NCI-H146 treated with DMSO at 0.1 percent for 48 hours (cell line): ENCODE results near the gene VEZT.

Source experiments
- DNase-seq: peaks from one replicate; lab custom pipeline; 2025; ENCODE audit not compliant: unreplicated experiment; lab: John Stamatoyannopoulos, UW

The VEZT gene

GRCh38 chr12:95248604-95249360 is 31.2 kb downstream of the VEZT start:
- no peak for DNase-seq

- DNase-seq, result no peak
Measured at GRCh38 chr12:95253386-95253785, 35.8 kb downstream of the VEZT start.

- no peak for DNase-seq
Measured at GRCh38 chr12:95257541-95257940, 39.9 kb downstream of the VEZT start.

GRCh38 chr12:95258151-95258550 is 40.5 kb downstream of the VEZT start:
- no peak for DNase-seq

DNA sequence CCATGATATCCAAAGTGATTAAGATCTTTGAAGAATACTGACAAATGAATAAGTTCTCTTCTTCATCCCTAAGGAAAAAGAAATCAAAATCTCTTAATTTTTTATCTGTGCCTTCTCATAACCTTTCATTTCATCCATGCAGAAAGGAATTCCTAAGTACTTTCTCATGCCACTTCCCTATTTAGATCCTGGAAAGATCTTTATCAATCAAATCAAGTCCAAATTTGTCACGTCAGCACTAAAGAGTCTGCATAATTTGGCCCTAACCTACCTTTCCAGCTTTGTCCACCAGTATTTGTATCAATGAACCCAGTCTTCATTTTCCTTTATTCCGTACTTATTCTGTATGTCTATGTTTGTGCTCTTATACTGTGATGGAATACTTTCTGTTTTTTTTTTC is 41.2 kb downstream of the VEZT start:
- no peak for DNase-seq

GRCh38 chr12:95259368-95259767 is 41.8 kb downstream of the VEZT start:
- DNase-seq, result no peak

DNA sequence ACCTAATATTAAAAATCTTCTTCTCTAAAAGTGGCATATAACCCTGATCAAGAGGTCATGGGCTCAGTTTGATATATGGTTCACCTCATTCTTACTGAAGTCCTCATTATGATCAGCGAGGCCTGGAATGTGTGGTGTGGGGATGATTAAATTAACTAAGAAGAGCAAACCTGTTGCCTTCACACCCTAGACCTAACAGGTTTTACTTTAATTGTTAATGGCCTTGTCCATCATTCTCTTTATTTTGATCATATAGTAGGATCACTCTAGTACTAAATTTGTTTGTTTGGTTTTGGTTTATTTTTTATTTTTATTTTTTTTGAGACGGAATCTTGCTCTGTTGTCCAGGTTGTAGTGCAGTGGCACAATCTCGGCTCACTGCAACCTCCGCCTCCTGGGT is 43.5 kb downstream of the VEZT start:
- no peak for DNase-seq

DNA sequence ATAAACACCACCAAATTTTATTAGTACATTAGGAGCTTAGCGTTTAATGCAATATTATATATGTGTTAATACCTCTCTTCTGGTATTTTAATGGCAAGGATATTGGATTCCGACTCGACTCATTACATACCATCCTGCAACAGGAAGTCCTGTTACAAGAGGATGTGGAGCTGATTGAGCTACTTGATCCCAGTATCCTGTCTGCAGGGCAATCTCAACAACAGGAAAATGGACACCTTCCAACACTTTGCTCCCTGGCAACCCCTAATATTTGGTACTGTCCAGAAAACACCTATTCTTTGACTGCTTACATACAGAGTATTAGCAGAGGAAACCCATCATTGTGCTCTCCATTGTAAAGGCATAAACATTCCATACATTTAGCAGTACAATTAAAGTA is 45.2 kb downstream of the VEZT start:
- DNase-seq, result no peak

DNA sequence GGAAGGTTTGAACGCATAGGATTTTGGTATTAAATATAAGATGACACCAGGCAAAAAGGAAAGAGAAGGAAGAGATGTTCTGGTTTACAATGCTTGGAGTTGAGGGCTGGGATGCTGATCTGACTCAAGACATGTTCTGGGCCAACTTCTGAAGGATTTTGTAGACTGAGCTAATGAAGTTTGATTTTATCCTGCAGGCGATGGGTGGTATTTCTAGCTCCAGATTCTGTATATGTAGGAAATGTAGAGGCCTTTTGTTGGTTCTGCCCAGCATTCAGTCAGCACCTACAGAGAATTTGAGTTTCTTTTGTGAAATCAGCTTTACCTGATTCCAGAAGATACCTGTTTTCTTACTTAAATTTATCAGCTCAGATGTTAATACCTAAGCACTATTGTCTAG is 48.2 kb downstream of the VEZT start:
- no peak for DNase-seq

- no peak for DNase-seq
Measured at GRCh38 chr12:95266254-95266653, 48.6 kb downstream of the VEZT start.

DNA sequence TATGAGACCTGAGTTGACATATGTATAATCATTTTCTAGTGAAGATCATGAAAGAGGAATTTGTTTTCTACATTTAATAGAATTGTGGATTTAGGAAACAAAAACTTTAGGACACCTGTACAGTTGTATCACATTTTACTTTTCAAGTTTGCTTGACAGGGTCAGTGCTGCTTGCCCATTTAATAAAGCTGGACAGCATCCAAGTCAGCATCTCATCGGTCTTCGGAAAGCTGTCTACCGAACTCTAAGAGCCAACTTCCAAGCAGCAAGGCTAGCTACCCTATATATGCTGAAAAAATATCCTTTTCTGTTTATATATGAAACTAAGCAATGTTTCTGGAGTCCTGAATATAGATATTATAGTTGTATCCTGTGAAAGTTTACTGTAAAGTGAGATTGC is 52.3 kb downstream of the VEZT start:
- DNase-seq, result no peak

DNA sequence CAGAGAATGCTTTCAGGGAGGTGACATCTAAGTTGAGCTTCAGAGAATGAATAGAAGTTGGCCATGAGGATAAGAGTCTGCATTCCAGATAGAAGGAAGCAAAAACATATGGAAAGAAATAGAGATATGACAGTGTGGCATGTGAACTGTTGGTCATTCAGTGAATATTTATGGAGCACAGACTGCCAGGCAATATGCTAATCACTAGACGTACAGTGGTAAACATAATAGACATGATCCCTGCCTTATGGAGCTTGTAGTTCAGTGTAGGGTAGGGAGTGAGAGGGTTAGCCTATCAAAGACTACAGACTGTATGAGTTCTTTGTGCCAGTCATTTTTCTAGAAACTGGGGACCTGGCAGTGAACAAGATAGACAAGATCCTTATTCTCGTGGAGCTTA is 53.9 kb downstream of the VEZT start:
- DNase-seq, result no peak

GRCh38 chr12:95277139-95277538 is 59.5 kb downstream of the VEZT start:
- DNase-seq, result no peak

DNA sequence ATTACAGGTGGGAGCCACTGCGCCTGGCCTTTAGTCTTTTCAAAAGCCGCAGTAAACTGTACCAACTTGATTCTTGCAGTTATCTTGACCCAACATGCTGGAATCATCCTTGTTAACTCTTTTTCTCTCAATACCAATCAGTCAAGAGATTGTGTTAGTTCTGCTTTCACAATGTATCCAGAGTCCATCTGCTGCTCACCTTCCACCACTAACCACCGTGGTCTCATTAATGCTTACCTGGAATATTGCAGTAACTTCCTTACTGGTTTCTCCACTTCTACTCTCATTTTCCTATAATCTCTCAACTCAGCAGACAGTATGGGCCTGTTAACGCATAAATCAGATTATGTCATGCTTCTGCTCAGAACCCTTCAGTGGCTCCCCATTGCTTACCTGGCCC is 62.2 kb downstream of the VEZT start:
- DNase-seq, result no peak

- DNase-seq, result no peak
Measured at GRCh38 chr12:95282266-95282665, 64.7 kb downstream of the VEZT start.

DNA sequence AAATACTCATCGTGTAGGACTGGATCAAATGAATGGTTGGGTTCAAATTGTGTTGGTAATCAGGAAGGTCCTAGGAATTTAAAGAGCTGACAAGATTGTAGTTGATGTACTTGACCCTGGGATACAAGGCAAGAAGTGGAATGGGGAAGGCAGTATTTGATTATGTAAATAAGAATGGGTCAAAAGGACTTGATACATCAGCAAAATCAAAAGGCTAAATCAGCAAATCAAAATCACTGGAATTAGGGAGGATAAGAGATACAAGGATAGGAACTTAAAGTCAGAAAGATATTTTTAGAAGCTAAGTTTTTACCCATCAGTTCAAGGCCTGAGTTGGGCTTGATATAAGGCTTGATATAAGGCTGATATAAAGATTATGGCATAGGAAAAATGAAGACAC is 65.8 kb downstream of the VEZT start:
- DNase-seq, result no peak

DNA sequence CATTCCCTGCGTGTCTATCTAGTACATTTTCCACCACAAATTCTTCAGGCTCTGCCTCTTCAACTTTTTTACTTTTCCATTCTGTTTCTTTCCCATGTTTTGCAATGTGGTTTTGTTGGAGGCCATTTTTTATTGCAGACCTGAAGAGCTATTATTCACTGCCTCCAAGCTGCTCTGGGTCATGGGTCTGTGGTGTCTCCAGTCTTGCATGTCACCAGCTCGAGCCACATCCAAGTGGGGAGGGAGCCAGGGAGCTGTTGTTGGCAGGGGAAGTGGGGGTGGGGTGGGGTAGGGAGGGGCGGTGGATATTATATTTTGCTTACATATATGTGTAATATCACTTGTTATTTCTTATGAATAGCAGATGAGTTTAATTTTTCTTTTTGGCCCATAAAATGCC is 69.1 kb downstream of the VEZT start:
- no peak for DNase-seq

DNA sequence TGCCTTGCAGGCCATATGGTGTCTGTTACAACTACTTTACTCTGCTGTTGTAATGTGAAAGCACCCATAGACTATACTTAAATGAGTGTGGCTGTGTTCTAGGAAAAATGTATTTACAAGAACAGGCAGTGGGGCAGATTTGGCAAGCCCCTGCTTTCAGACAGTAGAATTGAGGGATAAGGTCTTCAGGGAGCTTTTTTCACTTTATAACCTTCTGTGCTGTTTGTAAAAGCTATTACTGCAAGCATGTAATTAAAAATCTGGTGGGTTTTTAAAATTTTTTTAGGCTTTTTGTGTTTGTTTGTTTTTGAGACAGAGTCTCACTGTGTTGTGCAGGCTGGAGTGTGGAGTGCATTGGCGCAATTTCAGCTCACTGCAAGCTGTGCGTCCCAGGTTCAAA is 73.9 kb downstream of the VEZT start:
- DNase-seq, result no peak

DNA sequence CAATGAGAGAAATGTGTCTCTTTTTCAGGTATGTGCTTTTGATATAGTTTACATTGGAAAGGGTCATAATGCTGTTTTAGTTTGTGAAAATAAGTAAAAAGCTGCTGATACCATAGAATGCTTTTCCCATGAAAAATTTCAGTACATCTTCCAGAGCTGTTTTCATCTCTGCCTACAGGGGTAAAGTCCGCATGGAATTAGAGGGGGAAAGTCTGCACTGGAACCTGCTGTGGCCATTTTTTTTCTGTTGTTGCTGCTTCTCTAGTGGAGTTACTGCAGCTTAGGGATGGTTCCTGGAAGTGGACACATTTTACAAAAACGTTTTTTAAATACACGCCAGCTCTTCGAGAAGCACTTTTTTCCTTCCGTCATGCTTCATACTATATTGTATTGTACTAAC is 81.3 kb downstream of the VEZT start:
- DNase-seq, result no peak

GRCh38 chr12:95300286-95300685 is 82.7 kb downstream of the VEZT start:
- DNase-seq, result no peak

DNA sequence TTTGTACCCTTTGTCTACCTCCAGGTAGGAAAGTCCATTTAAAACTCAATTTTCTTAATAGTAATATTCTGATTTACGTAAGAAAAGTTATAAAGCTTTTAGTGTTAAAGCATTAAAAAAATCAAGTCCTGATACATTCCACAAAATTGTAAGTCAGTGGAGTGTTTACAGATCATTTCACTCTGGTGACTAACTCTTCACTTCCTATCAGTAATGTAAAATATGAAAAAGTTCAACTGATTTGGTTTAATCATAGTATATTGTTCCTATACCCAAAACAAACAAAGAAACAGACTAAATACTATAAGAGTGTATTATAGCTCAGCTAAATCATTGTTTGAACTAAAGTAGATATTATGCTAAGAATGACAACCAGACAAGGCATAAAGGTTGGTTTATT is 85.9 kb downstream of the VEZT start:
- no peak for DNase-seq

DNA sequence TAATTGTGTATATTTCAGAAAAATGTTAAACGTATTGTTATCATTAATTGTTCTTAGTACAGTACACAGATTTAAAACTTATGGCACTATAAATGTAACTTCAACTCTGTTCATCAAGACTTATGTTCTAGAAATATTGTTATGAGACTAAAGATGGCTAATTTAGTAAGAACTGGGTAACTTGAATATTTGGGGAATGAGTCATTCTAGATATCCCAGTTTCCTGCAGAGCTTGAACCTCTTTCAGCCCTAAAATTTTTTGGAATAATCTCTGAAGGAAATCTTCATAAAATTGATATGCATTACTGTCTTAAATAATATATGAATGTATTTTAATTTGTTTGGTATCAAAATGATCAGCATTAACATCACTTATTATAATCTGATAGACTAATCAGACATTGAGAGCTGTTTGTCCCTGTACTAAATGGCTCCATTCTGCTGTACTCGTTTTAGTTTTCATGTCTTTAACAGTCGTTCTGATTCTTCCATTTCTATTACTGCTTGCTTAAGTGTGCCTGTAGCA is 87.1 kb downstream of the VEZT start:
- no peak for DNase-seq

- DNase-seq, result no peak
Measured at GRCh38 chr12:95312656-95313055, 95.0 kb downstream of the VEZT start.
